Hepatic stellate cell (primary cell): ENCODE data around the gene SRP68.
A peak's percentile ranks its signal among the peaks of the same experiment; 100 is the strongest.
"Not testable (repeated sequence)": the region's sequence is repeated elsewhere in the genome, so short reads cannot be mapped to it uniquely, and the experiment has no call there.

Source experiments
- DNase-seq: peaks from one replicate; pipeline ENCODE4 v3.0.0; 2011; ENCODE audit warnings: low spot score

Gene SRP68

GRCh38 chr17:76076765-76077583 is 4.7 kb upstream of the SRP68 start:
- DNase-seq: no peak

- no peak for DNase-seq
Observed at GRCh38 chr17:76076146-76076764, 3.9 kb upstream of the SRP68 start.

GRCh38 chr17:76075364-76076145 is 3.2 kb upstream of the SRP68 start:
- DNase-seq: no peak

GRCh38 chr17:76074390-76075363 is 2.4 kb upstream of the SRP68 start, which contains the start of gene GALR2:
GALR2 (plus strand) TSS chr17:76074781; CDS start chr17:76074884, 103 bp downstream.
- no peak for DNase-seq

- no peak for DNase-seq
Observed at GRCh38 chr17:76071531-76072147, 678 bp downstream of the SRP68 start.

- DNase-seq: no peak
Observed at GRCh38 chr17:76065775-76066174, 6.5 kb downstream of the SRP68 start.

GRCh38 chr17:76063875-76064546 is 8.3 kb downstream of the SRP68 start:
- DNase-seq: no peak

- not testable (repeated sequence) for DNase-seq
Observed at GRCh38 chr17:76058264-76058663, 14.1 kb downstream of the SRP68 start.

GRCh38 chr17:76056882-76057281 is 15.4 kb downstream of the SRP68 start:
- DNase-seq: no peak

GRCh38 chr17:76054112-76054476 is 18.2 kb downstream of the SRP68 start:
- no peak for DNase-seq

- peak; percentile 61 for DNase-seq
Observed at GRCh38 chr17:76053246-76054111, 18.8 kb downstream of the SRP68 start.

- DNase-seq: no peak
Observed at GRCh38 chr17:76051561-76051960, 20.8 kb downstream of the SRP68 start.

GRCh38 chr17:76050538-76051467 is 21.5 kb downstream of the SRP68 start:
- no peak for DNase-seq

- no peak for DNase-seq
Observed at GRCh38 chr17:76049836-76050537, 22.3 kb downstream of the SRP68 start.

GRCh38 chr17:76049239-76049638 is 23.1 kb downstream of the SRP68 start:
- no peak for DNase-seq

- DNase-seq: no peak
Observed at GRCh38 chr17:76048711-76049110, 23.6 kb downstream of the SRP68 start.

GRCh38 chr17:76048025-76048605 is 24.2 kb downstream of the SRP68 start:
- no peak for DNase-seq
